ENCODE measurements around the gene S100A8. TPM values are rescaled to one million over a fixed set of nuclear protein-coding genes. Genes with fewer than 3 reads are reported as not detected.

The S100A8 gene
- polyA plus RNA-seq (2011; rRNA removed) (not detected in 2 replicates), polyA minus RNA-seq (2011; rRNA and poly(A)+ RNA removed) (not detected in 2 replicates)

- Histone ChIP-seq H3K27ac (ENCODE audit: low read depth, low read length) (no peak within 1 kb of the TSS), H3K9me3 (ENCODE audit: control insufficient read depth, insufficient read depth, low read length) (no peaks in the 10 kb centered on the region), H3K4me3 (ENCODE audit: low read depth, low read length) (no peak within 1 kb of the TSS), H3K27me3 (ENCODE audit: control insufficient read depth, insufficient read depth, low read length) (peaks cover 8% of the 10 kb centered on the region)
- DNase-seq (ENCODE audit: low read depth, low spot score), result no peak
- no peak for TF ChIP-seq CTCF (IDR thresholded peaks at IDR 0.05; ENCODE audit: low read depth, low read length)
- POLR2A ChIA-PET, result no interaction called here
- CTCF ChIA-PET, result no interaction called here
Observed at GRCh38 chr1:153390938-153391710, at the start of gene S100A8. Gene S100A8 (minus strand): TSS chr1:153391073. CDS start chr1:153390535, 538 bp downstream.

GRCh38 chr1:153439273-153439672 is 48.4 kb upstream of the S100A8 start:
- H3K27ac ChIP-seq (ENCODE audit: low read depth, low read length), result no peak overlapping the region
- H3K27me3 ChIP-seq (ENCODE audit: control insufficient read depth, insufficient read depth, low read length), result peaks cover 5% of the 10 kb centered on the region
- POLR2A ChIA-PET, result no interaction called here
- H3K9me3 ChIP-seq (ENCODE audit: control insufficient read depth, insufficient read depth, low read length), result no peaks in the 10 kb centered on the region
- H3K4me3 ChIP-seq (ENCODE audit: low read depth, low read length), result no peak overlapping the region
- CTCF ChIA-PET, result no interaction called here
- TF ChIP-seq CTCF (IDR thresholded peaks at IDR 0.05; ENCODE audit: low read depth, low read length), result no peak
- no peak for DNase-seq (ENCODE audit: low read depth, low spot score)

- no peak for DNase-seq (ENCODE audit: low read depth, low spot score)
- Histone ChIP-seq H3K27ac (ENCODE audit: low read depth, low read length) (no peak overlapping the region), H3K9me3 (ENCODE audit: control insufficient read depth, insufficient read depth, low read length) (no peaks in the 10 kb centered on the region), H3K4me3 (ENCODE audit: low read depth, low read length) (no peak overlapping the region), H3K27me3 (ENCODE audit: control insufficient read depth, insufficient read depth, low read length) (peaks cover 5% of the 10 kb centered on the region)
- ChIA-PET CTCF (interaction anchor here (1.0 kb wide), 1 partner anchor 27 kb away, joined by 5 read pairs; no protein-coding TSS in a partner anchor), POLR2A (no interaction called here)
- TF ChIP-seq CTCF (IDR thresholded peaks at IDR 0.05; ENCODE audit: low read depth, low read length), result no peak
Observed at GRCh38 chr1:153438599-153438998, 47.7 kb upstream of the S100A8 start.

GRCh38 chr1:153437236-153437635 is 46.4 kb upstream of the S100A8 start:
- Histone ChIP-seq H3K27ac (ENCODE audit: low read depth, low read length) (no peak overlapping the region), H3K4me3 (ENCODE audit: low read depth, low read length) (no peak overlapping the region), H3K9me3 (ENCODE audit: control insufficient read depth, insufficient read depth, low read length) (no peaks in the 10 kb centered on the region), H3K27me3 (ENCODE audit: control insufficient read depth, insufficient read depth, low read length) (peaks cover 5% of the 10 kb centered on the region)
- POLR2A ChIA-PET, result no interaction called here
- TF ChIP-seq CTCF (IDR thresholded peaks at IDR 0.05; ENCODE audit: low read depth, low read length), result no peak
- no peak for DNase-seq (ENCODE audit: low read depth, low spot score)
- CTCF ChIA-PET, result no interaction called here

GRCh38 chr1:153434746-153435455 is 44.0 kb upstream of the S100A8 start:
- no peak for DNase-seq (ENCODE audit: low read depth, low spot score)
- H3K4me3 ChIP-seq (ENCODE audit: low read depth, low read length), result no peak overlapping the region
- H3K9me3 ChIP-seq (ENCODE audit: control insufficient read depth, insufficient read depth, low read length), result no peaks in the 10 kb centered on the region
- ChIA-PET POLR2A (interaction anchor here (0.6 kb wide), 1 partner anchor 558 kb away, joined by 3 read pairs; no protein-coding TSS in a partner anchor), CTCF (interaction anchor here (0.6 kb wide), 1 partner anchor 211 kb away, joined by 3 read pairs; no protein-coding TSS in a partner anchor)
- peaks cover 4% of the 10 kb centered on the region for H3K27me3 ChIP-seq (ENCODE audit: control insufficient read depth, insufficient read depth, low read length)
- no peak for TF ChIP-seq CTCF (IDR thresholded peaks at IDR 0.05; ENCODE audit: low read depth, low read length)
- H3K27ac ChIP-seq (ENCODE audit: low read depth, low read length), result no peak overlapping the region
